ENCODE results near the gene ZNF565.

The ZNF565 gene

DNA sequence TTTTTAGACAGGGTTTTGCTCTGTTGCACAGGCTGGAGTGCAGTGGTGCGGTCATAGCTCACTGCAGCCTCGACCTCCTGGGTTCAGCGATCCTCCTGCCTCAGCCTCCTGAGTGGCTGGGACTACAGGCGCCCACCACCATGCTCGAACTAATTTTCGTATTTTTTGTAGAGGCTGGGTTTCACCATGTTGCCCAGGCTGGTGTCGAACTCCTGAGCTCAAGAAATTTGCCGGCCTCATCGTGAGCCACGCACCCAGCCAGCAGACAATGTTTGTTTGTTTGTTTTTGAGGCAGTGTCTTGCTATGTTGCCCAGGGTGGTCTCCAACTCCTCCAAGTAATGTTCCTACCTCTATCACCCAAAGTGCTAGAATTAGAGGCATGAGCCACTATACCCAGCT, 61.3 kb downstream of the ZNF565 start:
- TF ChIP-seq CTCF (IDR thresholded peaks at IDR 0.05; ENCODE audit: low read length) (no peak), EZH2 (IDR thresholded peaks at IDR 0.05; ENCODE audit: borderline replicate concordance, low read length) (no peak)
- Histone ChIP-seq H3K4me1 (ENCODE audit: insufficient read depth, low read length, severe bottlenecking) (no peaks in the 10 kb centered on the region), H2AFZ (ENCODE audit: low read length) (no peak overlapping the region), H3K9me3 (ENCODE audit: low read length) (no peaks in the 10 kb centered on the region), H3K4me2 (ENCODE audit: low read length) (no peak overlapping the region), H4K20me1 (ENCODE audit: insufficient read depth, low read length) (no peaks in the 10 kb centered on the region), H3K27me3 (ENCODE audit: insufficient read depth, low read length) (no peaks in the 10 kb centered on the region), H3K9ac (ENCODE audit: low read length) (no peak overlapping the region), H3K36me3 (ENCODE audit: insufficient read depth, low read length) (peaks cover 29% of the 10 kb centered on the region), H3F3A (ENCODE audit: insufficient read depth, low read length) (no peaks in the 10 kb centered on the region), H3K9me2 (ENCODE audit: low read depth, low read length) (no peaks in the 10 kb centered on the region), H3K27ac (ENCODE audit: low read depth, low read length, poor library complexity, severe bottlenecking) (no peak overlapping the region), H3K4me3 (ENCODE audit: low read depth, low read length, poor library complexity, severe bottlenecking) (no peak overlapping the region), H3K79me2 (ENCODE audit: insufficient read depth, low read length) (no peaks in the 10 kb centered on the region)

DNA sequence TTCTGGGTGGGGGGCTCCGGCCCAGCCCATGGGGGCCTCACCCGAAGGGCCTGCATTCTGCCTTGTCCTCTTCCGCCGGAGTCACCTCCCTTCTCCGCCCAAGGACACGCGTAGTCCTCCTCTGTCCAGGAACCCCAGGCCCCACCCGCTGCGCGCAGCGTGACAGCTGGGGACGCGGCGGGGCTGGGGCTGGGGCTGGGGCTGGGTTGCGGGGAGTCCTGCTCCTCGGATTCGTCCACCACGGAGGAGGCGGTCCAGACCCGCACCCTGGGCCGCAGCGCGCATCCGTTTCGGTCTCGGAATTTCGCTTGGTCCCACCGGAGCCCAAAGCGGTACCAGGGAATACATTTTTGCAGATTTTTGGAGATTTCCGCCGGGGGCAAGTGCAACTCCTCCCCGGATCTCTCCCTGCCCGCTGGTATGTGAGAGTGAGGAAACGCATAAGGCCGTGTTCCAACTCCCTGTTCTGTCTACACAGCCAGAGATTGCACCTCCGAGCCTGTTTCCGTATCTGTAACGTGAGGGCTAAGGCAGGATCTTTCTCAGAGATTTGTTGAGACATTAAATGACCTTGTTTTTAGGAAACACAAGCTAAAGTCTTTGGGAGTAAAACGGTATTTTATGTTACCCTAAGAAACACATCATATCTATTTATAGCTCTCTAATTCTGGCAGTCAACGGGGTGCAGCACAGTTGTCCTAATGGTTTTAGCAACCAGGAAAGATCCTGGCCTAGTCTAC, 61.9 kb downstream of the ZNF565 start, which contains the start of gene COX7A1:
Gene COX7A1, minus strand, starts transcription at position 96 of the 740 bp plus-strand sequence. Its CDS starts 40 bp downstream, at position 56.
- no peak within 1 kb of the TSS for H3K9ac ChIP-seq (ENCODE audit: low read length)
- H3K9me3 ChIP-seq (ENCODE audit: low read length): no peaks in the 10 kb centered on the region
- no peaks in the 10 kb centered on the region for H3K27me3 ChIP-seq (ENCODE audit: insufficient read depth, low read length)
- H3K4me3 ChIP-seq (ENCODE audit: low read depth, low read length, poor library complexity, severe bottlenecking): no peak within 1 kb of the TSS
- no peaks in the 10 kb centered on the region for H3K4me1 ChIP-seq (ENCODE audit: insufficient read depth, low read length, severe bottlenecking)
- H3F3A ChIP-seq (ENCODE audit: insufficient read depth, low read length): no peaks in the 10 kb centered on the region
- no peak within 1 kb of the TSS for H3K27ac ChIP-seq (ENCODE audit: low read depth, low read length, poor library complexity, severe bottlenecking)
- H3K4me2 ChIP-seq (ENCODE audit: low read length): no peak within 1 kb of the TSS
- H2AFZ ChIP-seq (ENCODE audit: low read length): no peak within 1 kb of the TSS
- peaks cover 33% of the 10 kb centered on the region for H3K36me3 ChIP-seq (ENCODE audit: insufficient read depth, low read length)
- H4K20me1 ChIP-seq (ENCODE audit: insufficient read depth, low read length): no peaks in the 10 kb centered on the region
- TF ChIP-seq EZH2 (IDR thresholded peaks at IDR 0.05; ENCODE audit: borderline replicate concordance, low read length) (no peak), CTCF (IDR thresholded peaks at IDR 0.05; ENCODE audit: low read length) (no peak)
- no peaks in the 10 kb centered on the region for H3K79me2 ChIP-seq (ENCODE audit: insufficient read depth, low read length)
- H3K9me2 ChIP-seq (ENCODE audit: low read depth, low read length): no peaks in the 10 kb centered on the region

- no peak for TF ChIP-seq EZH2 (IDR thresholded peaks at IDR 0.05; ENCODE audit: borderline replicate concordance, low read length)
- TF ChIP-seq CTCF (IDR thresholded peaks at IDR 0.05; ENCODE audit: low read length): no peak
- Histone ChIP-seq H3K27me3 (ENCODE audit: insufficient read depth, low read length) (no peaks in the 10 kb centered on the region), H3K79me2 (ENCODE audit: insufficient read depth, low read length) (no peaks in the 10 kb centered on the region), H3K27ac (ENCODE audit: low read depth, low read length, poor library complexity, severe bottlenecking) (no peak overlapping the region), H4K20me1 (ENCODE audit: insufficient read depth, low read length) (no peaks in the 10 kb centered on the region), H3K4me1 (ENCODE audit: insufficient read depth, low read length, severe bottlenecking) (no peaks in the 10 kb centered on the region), H3K9me3 (ENCODE audit: low read length) (no peaks in the 10 kb centered on the region), H3K9me2 (ENCODE audit: low read depth, low read length) (no peaks in the 10 kb centered on the region), H3K4me3 (ENCODE audit: low read depth, low read length, poor library complexity, severe bottlenecking) (no peak overlapping the region), H3K9ac (ENCODE audit: low read length) (no peak overlapping the region), H3K4me2 (ENCODE audit: low read length) (no peak overlapping the region), H2AFZ (ENCODE audit: low read length) (no peak overlapping the region), H3F3A (ENCODE audit: insufficient read depth, low read length) (no peaks in the 10 kb centered on the region), H3K36me3 (ENCODE audit: insufficient read depth, low read length) (peaks cover 37% of the 10 kb centered on the region)
These were observed 62.5 kb downstream of the ZNF565 start for GRCh38 chr19:36152019-36152351.

Measured in OCI-LY1 (cell line).